NCI-H748 (cell line): ENCODE measurements around the gene DNMT3A.

Experiments
- DNase-seq: peaks from one replicate; lab custom pipeline; 2025; ENCODE audit not compliant: unreplicated experiment; lab: John Stamatoyannopoulos, UW

DNMT3A gene

DNA sequence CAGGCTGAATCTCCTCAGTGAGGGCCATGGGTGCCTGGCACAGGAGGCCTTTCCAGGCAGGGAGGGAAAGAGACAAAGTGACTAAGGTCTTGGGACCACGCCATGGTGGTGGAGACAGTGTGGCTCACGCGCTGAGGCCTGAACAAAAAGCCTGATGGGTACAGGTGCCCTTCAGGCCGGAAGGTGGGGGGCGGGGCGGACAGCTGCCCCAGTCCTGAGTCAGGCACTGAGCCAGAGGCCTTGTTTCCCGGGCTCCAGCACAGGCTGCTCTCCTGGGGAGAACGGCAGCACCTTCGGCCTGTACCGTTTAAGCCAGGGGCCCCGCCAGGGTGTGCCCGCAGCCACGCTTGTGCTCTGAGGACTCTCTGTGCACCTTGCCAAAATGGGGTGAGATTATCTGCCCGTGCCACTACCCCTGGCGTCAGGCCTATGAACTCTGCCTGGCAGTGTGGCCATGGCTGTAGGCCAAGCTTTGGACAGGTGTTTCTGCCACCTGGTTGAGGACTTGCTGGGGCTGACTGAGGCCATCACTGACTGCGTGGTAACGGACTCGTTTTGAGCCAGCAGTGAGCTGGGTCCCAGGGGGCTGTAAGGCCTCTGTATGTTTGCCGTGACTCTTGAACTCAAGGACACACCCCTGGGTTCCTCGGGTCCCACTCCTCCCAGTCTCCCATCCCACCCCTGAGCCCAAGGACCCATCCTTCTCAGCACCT lies 31.7 kb upstream of the DNMT3A start:
- peak; percentile 57 for DNase-seq

DNA sequence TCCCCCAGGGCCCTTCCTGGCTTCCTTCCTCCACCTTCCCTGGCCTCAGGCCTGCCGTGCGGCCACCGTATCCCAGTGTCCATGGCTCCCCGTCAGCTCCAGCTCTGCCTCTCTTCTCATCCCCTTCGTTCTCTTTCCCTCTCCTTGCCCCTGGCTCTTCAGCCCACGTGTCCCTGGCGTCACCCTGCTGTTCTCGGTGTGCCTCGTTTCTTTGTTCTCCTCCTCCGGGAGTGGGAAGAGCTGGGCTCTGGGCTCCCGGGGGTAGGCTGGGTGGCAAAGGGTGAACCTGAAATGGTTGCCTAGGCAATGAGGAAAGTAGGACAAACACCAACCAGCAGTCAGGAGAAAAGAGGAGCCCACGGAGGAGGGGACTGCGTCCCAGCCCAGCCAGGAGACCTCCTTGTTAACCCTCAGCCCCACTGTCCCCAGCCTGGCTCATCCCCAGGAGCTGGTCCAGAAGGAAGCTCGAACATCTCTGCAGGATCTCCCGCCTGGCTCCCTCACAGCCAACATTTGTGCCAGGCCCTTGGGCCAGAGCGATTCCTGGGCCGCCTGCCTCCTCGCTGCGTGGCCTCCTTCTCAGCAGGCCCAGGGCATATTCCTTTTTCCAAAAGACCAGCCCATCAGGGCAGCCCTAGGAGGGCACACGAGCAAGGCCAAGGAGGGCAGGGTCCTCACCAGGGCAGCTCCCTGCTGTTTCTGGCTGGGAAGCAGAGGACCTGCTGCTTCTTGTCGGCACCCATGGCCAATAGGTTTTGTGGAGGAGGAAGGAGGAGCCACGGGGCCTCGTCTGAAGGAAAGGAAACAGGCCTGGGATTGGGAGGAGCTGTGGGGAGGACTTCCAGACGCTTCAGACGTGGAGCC lies 30.9 kb upstream of the DNMT3A start:
- no peak for DNase-seq

- no peak for DNase-seq
Measured at GRCh38 chr2:25371253-25372241, 29.8 kb upstream of the DNMT3A start.

DNA sequence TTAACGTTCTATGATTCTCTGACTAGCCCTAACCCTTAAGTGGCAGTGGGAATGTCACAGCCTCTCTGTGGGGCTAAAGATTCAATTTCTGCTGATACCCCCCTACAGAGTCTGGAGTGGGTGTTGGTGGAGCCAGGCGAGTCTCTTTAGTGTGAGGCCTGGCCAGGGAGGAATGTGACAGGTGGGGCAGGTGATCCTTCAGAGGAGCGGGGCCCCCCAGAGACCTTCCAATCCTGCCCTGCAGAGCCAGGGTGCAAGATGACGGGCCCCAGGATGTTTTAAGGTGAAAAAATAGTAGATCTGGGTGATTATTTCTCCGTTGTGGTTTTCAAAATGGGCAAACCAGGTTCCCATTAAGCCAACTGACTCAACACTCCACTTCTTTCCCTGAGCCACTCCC lies 28.2 kb upstream of the DNMT3A start:
- no peak for DNase-seq

DNA sequence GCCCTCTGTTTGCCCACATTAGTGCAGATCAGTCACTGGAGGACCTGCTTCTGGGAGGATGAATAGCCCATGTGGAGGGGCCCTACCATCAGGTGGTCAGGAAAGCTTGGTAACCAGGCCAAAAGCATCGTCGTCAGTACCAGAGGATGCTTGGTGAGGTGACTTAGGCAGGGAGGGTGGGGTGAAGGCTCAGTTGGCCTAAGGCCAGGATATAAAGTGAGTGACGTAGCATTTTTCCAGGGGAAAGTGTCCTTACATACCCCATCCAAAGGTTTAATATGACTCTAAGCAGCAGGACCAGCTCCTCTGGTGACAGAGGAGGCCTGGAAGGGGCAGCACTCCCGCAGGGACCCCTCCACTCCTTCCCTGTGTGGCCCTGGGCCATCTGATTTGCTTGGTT lies 27.7 kb upstream of the DNMT3A start:
- no peak for DNase-seq

GRCh38 chr2:25368660-25369059 lies 26.9 kb upstream of the DNMT3A start:
- no peak for DNase-seq

DNA sequence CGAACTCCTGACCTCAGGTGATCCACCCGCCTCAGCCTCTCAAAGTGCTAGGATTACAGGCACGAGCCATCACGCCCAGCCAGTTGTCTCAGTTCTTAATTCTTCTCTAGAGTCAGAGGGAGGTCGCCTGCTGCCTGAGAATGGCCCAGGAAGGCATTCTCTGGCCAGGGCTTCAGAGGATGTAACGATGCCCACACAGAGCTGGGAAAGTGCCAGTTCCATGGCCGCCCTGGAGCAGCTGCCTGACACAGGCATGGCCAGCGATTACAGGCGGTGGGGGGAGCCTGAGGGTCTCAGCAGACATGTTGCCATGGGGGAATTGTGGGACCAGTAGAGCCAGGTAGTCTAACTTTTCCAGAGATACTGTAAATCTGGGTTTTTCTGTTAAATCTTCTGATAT lies 25.6 kb upstream of the DNMT3A start:
- no peak for DNase-seq

DNA sequence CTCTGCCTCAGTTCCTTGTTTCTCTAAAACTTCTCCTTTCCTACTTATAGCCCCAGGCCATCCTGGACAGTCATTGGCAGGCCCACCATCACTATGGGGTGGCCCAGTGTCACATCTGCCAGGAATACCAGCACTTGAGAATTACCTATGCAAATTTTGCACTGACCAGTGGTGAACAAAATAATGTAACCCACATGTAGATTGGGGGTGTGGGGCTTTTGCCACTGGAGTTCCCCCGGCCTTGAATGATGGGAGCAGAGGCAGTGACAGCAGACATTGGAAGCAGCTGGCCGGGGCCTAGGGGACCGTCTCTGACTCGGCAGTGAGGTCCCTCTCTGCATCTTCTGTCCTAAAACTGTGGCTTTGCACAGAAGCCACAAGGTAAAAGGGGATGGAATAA lies 24.9 kb upstream of the DNMT3A start:
- no peak for DNase-seq

- DNase-seq: no peak
Measured at GRCh38 chr2:25365241-25365640, 23.5 kb upstream of the DNMT3A start.

DNA sequence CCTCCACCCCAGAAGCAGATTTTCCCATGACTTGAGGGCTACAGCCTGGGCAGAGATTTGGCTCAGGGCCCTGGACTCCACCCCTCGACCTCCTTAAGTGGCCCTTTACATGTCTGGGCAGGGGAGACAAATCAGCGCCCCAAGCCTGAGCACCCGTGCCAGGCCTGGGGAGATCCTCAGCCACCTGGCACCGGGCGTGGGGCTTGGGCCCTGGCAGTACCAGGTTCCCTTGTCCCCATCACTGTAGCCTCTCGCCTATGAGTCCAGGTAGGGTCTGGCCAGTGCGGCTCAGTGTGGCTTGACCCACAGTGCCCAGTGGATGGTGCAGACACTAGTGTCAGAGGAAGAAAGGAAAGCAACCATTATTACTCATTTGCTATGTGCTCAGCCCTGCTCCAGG lies 22.0 kb upstream of the DNMT3A start:
- DNase-seq: no peak

GRCh38 chr2:25362434-25363145 lies 20.9 kb upstream of the DNMT3A start:
- DNase-seq: peak; percentile 51

- peak; percentile 88 for DNase-seq
Measured at GRCh38 chr2:25362049-25362433, 20.3 kb upstream of the DNMT3A start.

DNA sequence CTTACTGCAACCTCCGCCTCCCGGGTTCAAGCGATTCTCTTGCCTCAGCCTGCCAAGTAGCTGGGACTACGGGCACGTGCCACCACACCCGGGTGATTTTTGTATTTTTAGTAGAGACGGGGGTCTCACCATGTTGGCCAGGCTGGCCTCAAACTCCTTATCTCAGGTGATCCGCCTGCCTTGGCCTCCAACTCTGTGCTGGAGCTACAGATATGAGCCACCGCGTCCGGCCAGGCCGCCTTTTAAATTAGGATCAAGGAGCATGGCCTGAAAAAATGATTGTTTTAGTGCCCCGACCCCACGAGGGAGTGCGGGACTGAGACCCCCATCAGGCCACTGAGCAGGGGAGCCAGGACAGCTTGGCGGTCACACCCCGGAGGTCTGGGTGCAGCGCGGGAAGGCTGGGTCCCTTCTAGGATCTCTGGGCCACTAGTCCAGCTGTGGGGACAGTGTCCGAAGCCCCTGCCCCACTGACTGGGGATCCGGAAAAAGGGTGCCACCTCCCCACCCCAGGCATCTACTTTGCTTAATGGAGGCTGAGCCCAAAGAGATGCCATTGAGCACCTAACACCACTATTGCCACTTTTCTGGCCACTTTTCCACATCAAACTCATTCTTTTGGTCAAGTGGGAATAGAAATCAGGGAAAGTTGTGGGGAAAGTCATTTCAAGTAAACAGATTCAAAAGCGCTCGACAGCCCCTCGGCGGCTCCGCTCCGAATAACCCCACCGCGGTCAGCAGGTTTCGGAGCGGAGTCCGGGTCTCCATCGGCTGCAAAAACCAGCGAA lies 19.7 kb upstream of the DNMT3A start:
- no peak for DNase-seq

GRCh38 chr2:25358836-25359235 lies 17.1 kb upstream of the DNMT3A start:
- DNase-seq: no peak

GRCh38 chr2:25358249-25358815 lies 16.6 kb upstream of the DNMT3A start:
- no peak for DNase-seq

DNA sequence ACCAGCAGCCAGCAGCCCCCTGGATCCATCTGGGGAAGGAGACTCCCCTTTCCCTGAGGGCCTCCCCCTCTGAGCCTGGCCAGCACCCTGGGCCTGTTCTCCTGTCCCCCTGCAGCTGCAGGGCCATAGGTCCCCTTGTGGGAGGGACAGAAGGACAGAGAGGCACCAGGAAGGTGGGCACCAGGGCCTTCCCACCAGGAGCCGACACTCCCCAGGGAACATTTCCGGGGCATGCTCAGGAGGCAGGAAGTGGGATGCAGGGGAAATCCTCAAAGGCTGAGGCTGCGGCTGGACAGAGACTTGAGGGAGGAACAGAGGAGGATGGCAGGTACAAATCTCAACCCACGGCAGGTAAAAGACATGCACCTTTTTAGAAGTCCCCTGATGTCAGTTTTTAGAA lies 14.4 kb upstream of the DNMT3A start:
- DNase-seq: no peak

DNA sequence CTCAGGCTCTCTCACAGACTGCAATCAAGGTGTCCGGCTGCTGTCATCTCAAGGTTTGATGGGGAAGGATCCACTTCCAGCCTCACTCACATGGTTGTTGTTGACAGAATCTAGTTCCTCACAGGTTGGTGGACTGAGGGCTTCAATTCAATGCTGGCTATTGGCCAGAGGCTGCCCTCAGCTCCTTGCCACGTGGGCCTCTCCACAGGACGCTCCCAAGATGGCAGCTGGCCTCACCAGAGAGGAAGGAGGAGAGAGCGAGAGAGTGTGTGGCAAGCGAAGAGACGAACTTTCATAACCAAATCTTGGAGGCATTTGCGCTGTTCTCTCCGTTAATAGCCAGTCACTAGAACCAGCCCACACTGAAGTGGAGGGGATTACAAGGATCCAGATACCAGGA lies 13.5 kb upstream of the DNMT3A start:
- no peak for DNase-seq

DNA sequence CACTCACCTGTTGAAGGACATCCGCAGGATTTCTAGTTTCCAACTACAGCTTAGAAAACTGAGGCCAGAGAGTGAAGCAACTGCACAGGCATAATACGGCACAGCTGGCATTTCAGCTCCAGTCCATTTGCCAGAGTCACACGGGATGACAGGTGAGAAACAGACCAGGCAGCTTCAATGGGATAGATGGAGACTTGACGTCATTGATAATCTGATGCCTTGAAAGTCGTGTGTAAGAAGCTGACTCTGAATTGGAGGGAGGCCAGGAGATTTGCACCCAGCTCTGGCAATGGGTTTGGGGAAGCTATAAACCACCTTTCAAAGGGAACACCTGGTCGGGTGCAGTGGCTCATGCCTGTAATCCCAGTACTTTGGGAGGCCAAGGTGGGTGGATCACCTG lies 12.4 kb upstream of the DNMT3A start:
- DNase-seq: peak; percentile 17

- no peak for DNase-seq
Measured at GRCh38 chr2:25349397-25349796, 7.7 kb upstream of the DNMT3A start.

DNA sequence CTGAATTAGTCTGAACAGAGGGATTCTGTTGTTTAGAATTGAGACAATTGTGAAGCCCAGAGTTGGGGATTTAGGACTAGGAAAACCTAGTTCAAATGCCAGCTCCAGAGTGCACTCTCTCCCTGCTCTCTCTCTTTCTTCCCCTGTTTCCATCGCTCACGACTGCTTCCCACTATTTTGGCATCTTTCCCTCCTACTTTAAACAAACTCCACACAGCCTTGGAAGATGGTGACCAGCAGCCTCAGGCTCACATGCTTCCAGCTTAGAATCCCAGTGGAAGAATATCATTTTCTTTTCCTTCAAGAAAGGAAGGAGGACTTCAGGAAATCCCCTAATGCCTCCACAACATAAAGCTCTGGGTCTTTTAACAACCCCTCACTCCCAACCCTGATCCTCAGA lies 6.1 kb upstream of the DNMT3A start:
- no peak for DNase-seq
